Measurements from ENCODE around the gene TBC1D22A.

The TBC1D22A gene

GRCh38 chr22:47215851-47216250 lies 453.4 kb downstream of the TBC1D22A start:
- no peak for DNase-seq (ENCODE audit: low read depth in 2 of 2)

GRCh38 chr22:47218671-47219070 lies 456.2 kb downstream of the TBC1D22A start:
- no peak for DNase-seq (ENCODE audit: low read depth in 2 of 2)

DNA sequence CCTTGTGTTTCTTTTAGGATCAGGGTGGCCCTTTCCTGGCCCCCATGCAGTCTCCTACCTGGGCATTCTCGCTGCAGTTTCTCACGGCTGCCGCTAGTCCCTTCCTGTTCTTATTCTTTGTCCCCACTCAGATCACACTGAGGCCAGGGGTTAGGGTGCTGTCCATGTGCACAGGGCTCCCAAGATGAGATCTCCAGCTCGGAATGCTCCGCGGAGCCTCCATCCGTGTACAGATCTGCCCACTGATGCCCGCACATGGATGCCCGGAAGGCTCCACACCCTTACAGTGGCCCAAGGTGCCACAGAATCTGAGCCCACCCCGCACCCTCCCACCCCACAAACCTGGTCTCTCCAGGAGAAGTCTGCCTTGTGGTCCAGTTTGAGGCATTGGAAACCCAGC lies 457.3 kb downstream of the TBC1D22A start:
- no peak for DNase-seq (ENCODE audit: low read depth in 2 of 2)

DNA sequence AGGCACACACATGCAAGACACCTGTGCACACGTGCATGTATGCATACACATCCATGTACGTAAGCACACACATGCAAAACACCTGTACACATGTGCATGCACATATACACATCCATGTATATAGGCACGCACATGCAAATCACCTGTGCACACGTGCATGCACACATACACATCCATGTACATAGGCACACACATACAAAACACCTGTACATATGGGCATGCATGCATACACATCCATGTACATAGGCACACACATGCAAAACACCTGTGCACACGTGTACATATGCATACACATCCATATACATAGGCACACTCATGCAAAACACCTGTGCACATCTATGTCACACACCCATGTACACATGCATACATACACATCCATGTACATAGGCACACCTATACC lies 458.3 kb downstream of the TBC1D22A start:
- DNase-seq (ENCODE audit: low read depth in 2 of 2), result no peak

DNA sequence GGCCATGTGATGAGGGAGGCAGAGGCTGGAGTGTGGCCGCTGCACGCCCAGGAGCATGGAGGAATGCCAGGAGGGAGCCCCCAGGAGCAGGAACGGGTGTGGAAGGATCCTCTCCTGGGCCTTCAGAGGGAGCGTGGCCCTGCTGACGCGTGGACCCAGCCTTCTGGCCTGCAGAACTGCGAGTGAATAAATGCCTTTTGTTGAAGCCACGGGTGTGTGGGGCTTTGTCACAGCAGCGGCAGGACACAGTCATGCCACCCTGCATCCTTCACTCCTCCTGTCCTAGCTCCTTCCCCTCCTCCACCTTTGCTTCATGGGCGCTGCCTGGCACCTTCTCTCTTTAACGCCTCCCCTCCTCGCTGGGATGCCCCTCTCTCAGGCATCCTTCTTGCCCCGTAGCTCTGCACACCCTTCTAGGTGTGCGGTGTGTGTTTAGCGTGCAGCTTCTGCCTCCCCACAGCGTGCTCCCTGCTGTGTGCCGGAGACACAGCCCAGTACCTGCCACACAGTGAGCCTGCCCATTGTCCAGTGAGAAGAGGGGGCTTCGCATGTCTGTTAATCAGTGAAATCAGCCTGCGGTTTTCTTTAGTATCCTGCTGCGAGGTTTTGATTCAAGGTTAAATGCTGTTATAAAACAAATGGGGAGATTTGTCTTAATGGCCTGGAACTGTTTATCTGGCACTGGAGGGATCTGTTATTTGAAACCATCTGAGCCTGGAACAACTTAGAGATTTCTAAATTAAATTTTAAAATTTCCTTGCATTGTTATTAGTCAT lies 459.6 kb downstream of the TBC1D22A start:
- DNase-seq (ENCODE audit: low read depth in 2 of 2), result no peak

Data from stimulated activated CD4-positive, alpha-beta T cell treated with anti-CD3 and anti-CD28 coated beads, Interleukin-15, amount 100 ng/mL, for 48 hours (primary cell).